Endothelial cell of umbilical vein (primary cell): Measurements from ENCODE around the gene TSPO. TPM values are rescaled to one million over a fixed set of nuclear protein-coding genes. Genes with fewer than 3 reads are reported as not detected.
A peak's percentile ranks its signal among the peaks of the same experiment; 100 is the strongest.

Experiments
- BruUV-seq: library from RNA; stranded (reverse); fragments of 400-500 nt; replicated peaks from 2 replicates; lab custom pipeline; 2021; lab: Mats Ljungman, UMichigan
- CTCF ChIA-PET: fragments of 300-600, 350-600 bp; sonication (Branson Sonifier 250); formaldehyde crosslinking; loops from one replicate; lab custom pipeline; 2021; ENCODE audit warnings: antibody characterized with exemption, inconsistent platforms; lab: Charles Lee
- POLR2A ChIA-PET: fragments of 300-600, 350-600 bp; sonication (Branson Sonifier 250); formaldehyde crosslinking; loops from one replicate; lab custom pipeline; 2021; ENCODE audit warnings: antibody characterized with exemption, inconsistent platforms; lab: Charles Lee
- DNase-seq: peaks from one replicate; pipeline ENCODE4 v3.0.0-alpha.2; 2011; ENCODE audit warnings: low read depth, low spot score
- FAIRE-seq: peaks from 2 replicates; lab custom pipeline; 2011; peaks lifted over from hg19 to GRCh38; lab: Jason Lieb, UNC
- H2AFZ ChIP-seq: 2 replicates; pipeline ENCODE4 v1.6.0; 2012; ENCODE audit warnings: low read depth, low read length, control low read depth, inconsistent platforms
- H3K27ac ChIP-seq: 2 replicates; pipeline ENCODE4 v1.5.1; 2011; ENCODE audit warnings: low read depth, mild to moderate bottlenecking, control low read depth, low read length, moderate library complexity; ENCODE audit not compliant: insufficient read depth
- H3K27me3 ChIP-seq, 2 experiments: 2 replicates each; pipeline versions ENCODE4 v1.6.0 to v1.6.1; 2011; ENCODE audit warnings: low read length in 2 of 2, mixed read lengths in 1 of 2; ENCODE audit not compliant: control insufficient read depth in 2 of 2, insufficient read depth in 2 of 2
- H3K36me3 ChIP-seq, 2 experiments: 2 replicates in 1 of 2; 3 replicates in 1 of 2; pipeline ENCODE4 v1.5.1; 2011; ENCODE audit warnings: low read length in 2 of 2, mild to moderate bottlenecking in 1 of 2, moderate library complexity in 1 of 2; ENCODE audit not compliant: control insufficient read depth in 2 of 2, insufficient read depth in 2 of 2; ENCODE audit errors: extremely low read depth in 1 of 2
- H3K4me1 ChIP-seq: 3 replicates; pipeline ENCODE4 v1.5.1; 2011; ENCODE audit warnings: mild to moderate bottlenecking, low read length; ENCODE audit not compliant: control insufficient read depth, insufficient read depth; ENCODE audit errors: extremely low read depth
- H3K4me2 ChIP-seq: 2 replicates; pipeline ENCODE4 v1.6.1; 2011; ENCODE audit warnings: low read length, control low read depth, mixed read lengths; ENCODE audit not compliant: insufficient read depth
- H3K4me3 ChIP-seq, 3 experiments: fragments of 200-600 bp in 1 of 3; sonication (generic), shearing (Covaris generic) in 1 of 3; replicated peaks in 1 of 3; 2 replicates each; pipeline ENCODE4 v1.5.1; 2011 to 2016; ENCODE audit warnings: control low read depth in 3 of 3, low read length in 3 of 3, mild to moderate bottlenecking in 2 of 3, inconsistent platforms in 1 of 3, low read depth in 1 of 3, moderate library complexity in 1 of 3; ENCODE audit not compliant: insufficient read depth in 1 of 3
- H3K79me2 ChIP-seq: 2 replicates; pipeline ENCODE4 v1.6.0; 2012; ENCODE audit warnings: low read length, inconsistent platforms; ENCODE audit not compliant: control insufficient read depth, insufficient read depth
- H3K9ac ChIP-seq: replicated peaks from 2 replicates; pipeline ENCODE3; 2011; ENCODE audit warnings: low read length, control low read depth; ENCODE audit not compliant: insufficient read depth; ENCODE audit errors: extremely low read depth
- H3K9me1 ChIP-seq: replicated peaks from 3 replicates; pipeline ENCODE4 v1.6.0; 2011; ENCODE audit warnings: mild to moderate bottlenecking, low read length; ENCODE audit not compliant: control insufficient read depth, insufficient read depth; ENCODE audit errors: extremely low read depth
- H3K9me3 ChIP-seq: replicated peaks from 2 replicates; pipeline ENCODE4 v1.5.1; 2012; ENCODE audit warnings: low read length, inconsistent platforms; ENCODE audit not compliant: control insufficient read depth, insufficient read depth
- H4K20me1 ChIP-seq: replicated peaks from 2 replicates; pipeline ENCODE3; 2011; ENCODE audit warnings: mild to moderate bottlenecking, low read length; ENCODE audit not compliant: control insufficient read depth, insufficient read depth; ENCODE audit errors: extremely low read depth
- CTCF ChIP-seq, 2 donors: IDR thresholded peaks; 1 replicate in 1 of 2; 2 replicates in 1 of 2; pipeline ENCODE4 v1.5.1; 2011; ENCODE audit warnings: low read length in 2 of 2, mild to moderate bottlenecking in 2 of 2, moderate library complexity in 2 of 2, control low read depth in 1 of 2, inconsistent platforms in 1 of 2, low read depth in 1 of 2; ENCODE audit not compliant: insufficient read depth in 1 of 2; ENCODE audit errors: extremely low read depth in 1 of 2
- EZH2 ChIP-seq: IDR thresholded peaks from 2 replicates; pipeline ENCODE4 v1.6.1; 2012; ENCODE audit warnings: borderline replicate concordance, low read depth, mild to moderate bottlenecking, moderate library complexity, low read length, inconsistent platforms; ENCODE audit not compliant: severe bottlenecking
- FOS ChIP-seq: IDR thresholded peaks from 2 replicates; pipeline ENCODE4 v1.6.1; 2011; ENCODE audit warnings: mild to moderate bottlenecking, low read length, moderate library complexity, borderline replicate concordance; ENCODE audit not compliant: insufficient read depth
- GATA2 ChIP-seq: IDR thresholded peaks from 2 replicates; pipeline ENCODE4 v1.7.0; 2011; ENCODE audit warnings: low read depth, mild to moderate bottlenecking, moderate library complexity, mixed read lengths, low read length; ENCODE audit not compliant: insufficient read length, insufficient read depth
- JUN ChIP-seq: IDR thresholded peaks from 2 replicates; pipeline ENCODE4 v1.6.1; 2011; ENCODE audit warnings: borderline replicate concordance, low read depth; ENCODE audit not compliant: insufficient read length, insufficient read depth
- MAX ChIP-seq: IDR thresholded peaks from 2 replicates; pipeline ENCODE4 v1.6.1; 2011; ENCODE audit not compliant: insufficient read depth, insufficient read length
- MYC ChIP-seq: IDR thresholded peaks from one replicate; pipeline ENCODE4 v1.6.1; 2011; ENCODE audit warnings: mild to moderate bottlenecking, low read depth, low read length
- POLR2A ChIP-seq: IDR thresholded peaks from 2 replicates; pipeline ENCODE4 v1.6.1; 2012; ENCODE audit warnings: low read depth, mild to moderate bottlenecking, control low read depth, low read length
- POLR2AphosphoS5 ChIP-seq: IDR thresholded peaks from 2 replicates; pipeline ENCODE4 v1.6.1; 2012; ENCODE audit warnings: low read depth, mild to moderate bottlenecking, control low read depth, low read length, moderate library complexity; ENCODE audit not compliant: insufficient read depth
- dilution Hi-C: fragments of 300-500 bp; cut with MboI; formaldehyde crosslinking; loops from one replicate; pipeline ENCODE4 v1.15.0; 2019; ENCODE audit warnings: low sequenced_read_pairs; ENCODE audit not compliant: extremely low pct_ligation_motif_present
- intact Hi-C: fragments of 100-400 bp; cut with micrococcal nuclease; formaldehyde crosslinking; loops from one replicate; pipeline ENCODE4 v1.10.0; 2022
- polyA plus RNA-seq, 4 experiments: library from polyadenylated mRNA; depleted of rRNA in 3 of 4; stranded (reverse) in 3 of 4; unstranded in 1 of 4; fragments of >200 nt; gene quantifications; 2 replicates each; pipeline versions ENCODE4 v1.2.1 to v1.2.3, GENCODE V29; 2011 to 2012; ENCODE audit warnings: missing spikeins in 1 of 4
- total RNA-seq: library from RNA; stranded (reverse); gene quantifications from 2 replicates; pipeline ENCODE4 v1.2.3, GENCODE V29; 2021

Gene TSPO
- total and polyA plus RNA-seq, 2 donors (not counting 3 experiments of a cell fraction or from before 2014, with no cell fraction given): 328 to 720 TPM

- H3K4me1 ChIP-seq: peaks cover 26% of the 10 kb centered on the region
- H3K9me3 ChIP-seq: no peaks in the 10 kb centered on the region
- dilution Hi-C loops (no loop called here), intact Hi-C loops (loop anchor here (1.0 to 5.0 kb wide), 4 partner anchors 35 to 735 kb away; partner anchors contain the start of gene PNPLA3)
- peak overlapping the region; percentile 82 for H3K27ac ChIP-seq
- FAIRE-seq: peak; percentile 89
- BruUV-seq: no TSS peak
- H2AFZ ChIP-seq: peak overlapping the region; percentile 94
- CTCF ChIA-PET: interaction anchor here (0.6 to 1.4 kb wide), 19 partner anchors 10 to 696 kb away, joined by 3 to 30 read pairs (median 4); no protein-coding TSS in a partner anchor
- peak overlapping the region; percentile 76 for H3K9ac ChIP-seq
- POLR2A ChIA-PET: interaction anchor here (0.7 kb wide), 1 partner anchor 39 kb away, joined by 3 read pairs; no protein-coding TSS in a partner anchor
- peak; percentile 94 for DNase-seq
- H3K36me3 ChIP-seq: no peaks in the 10 kb centered on the region
- no peaks in the 10 kb centered on the region for H3K9me1 ChIP-seq
- peaks cover 11% of the 10 kb centered on the region for H3K79me2 ChIP-seq
- peak overlapping the region; percentile 91 for H3K4me2 ChIP-seq
- peak overlapping the region; percentile 44 to 67 (median 49) for H3K4me3 ChIP-seq
- TF ChIP-seq FOS (no peak), EZH2 (no peak), MAX (no peak), MYC (no peak), JUN (no peak), GATA2 (no peak), POLR2A (peak; percentile 84), POLR2AphosphoS5 (peak; percentile 74), CTCF (IDR thresholded peaks at IDR 0.05; ENCODE audit: extremely low read depth in 1 of 2, insufficient read depth in 1 of 2, low read depth in 1 of 2, low read length in 2 of 2) (peak; percentile 62 to 77)
- no peaks in the 10 kb centered on the region for H4K20me1 ChIP-seq
- H3K27me3 ChIP-seq: peaks cover 2 to 16% of the 10 kb centered on the region in 2 experiments
These were observed 36.1 kb downstream of the TSPO start for GRCh38 chr22:43187171-43188099.
